Chondrocyte (in vitro differentiated cells): Measurements from ENCODE around the gene DAB2IP. TPM values are rescaled to one million over a fixed set of nuclear protein-coding genes. Genes with fewer than 3 reads are reported as not detected.

Source experiments
- DNase-seq: peaks from one replicate; pipeline ENCODE4 v3.0.0; 2021; ENCODE audit warnings: mixed read lengths, low spot score
- H3K27ac Mint-ChIP-seq: one replicate; pipeline ENCODE4 v1.8.0; 2021; ENCODE audit warnings: mild to moderate bottlenecking, moderate library complexity, mixed read lengths; ENCODE audit not compliant: unreplicated experiment
- H3K27me3 Mint-ChIP-seq: 2 replicates; pipeline ENCODE4 v1.8.0; 2021; ENCODE audit warnings: low read depth, mixed read lengths
- H3K36me3 Mint-ChIP-seq: 2 replicates; pipeline ENCODE4 v1.8.0; 2021; ENCODE audit warnings: low read depth, mixed read lengths
- H3K4me1 Mint-ChIP-seq: 2 replicates; pipeline ENCODE4 v1.8.0; 2021; ENCODE audit warnings: low read depth, mild to moderate bottlenecking, mixed read lengths
- H3K4me3 Mint-ChIP-seq: one replicate; pipeline ENCODE4 v1.8.0; 2021; ENCODE audit warnings: mild to moderate bottlenecking, moderate library complexity, mixed read lengths; ENCODE audit not compliant: unreplicated experiment
- H3K9me3 Mint-ChIP-seq: 2 replicates; pipeline ENCODE4 v1.8.0; 2021; ENCODE audit warnings: low read depth, mixed read lengths
- total RNA-seq: library from RNA; stranded (reverse); gene quantifications from 3 replicates; pipeline ENCODE4 v1.2.1, GENCODE V29; 2021
- TF ChIP-seq, protein P1 (sequence below): fragments of 200-600 bp; sonication (generic); IDR thresholded peaks from 2 replicates; pipeline ENCODE4 v1.5.0; 2021; ENCODE audit warnings: antibody characterized with exemption, mild to moderate bottlenecking, moderate library complexity

The DAB2IP gene
- total RNA-seq, 1 donor from 2014 or later, result 58.5 TPM

- TF ChIP-seq, protein P1, sequence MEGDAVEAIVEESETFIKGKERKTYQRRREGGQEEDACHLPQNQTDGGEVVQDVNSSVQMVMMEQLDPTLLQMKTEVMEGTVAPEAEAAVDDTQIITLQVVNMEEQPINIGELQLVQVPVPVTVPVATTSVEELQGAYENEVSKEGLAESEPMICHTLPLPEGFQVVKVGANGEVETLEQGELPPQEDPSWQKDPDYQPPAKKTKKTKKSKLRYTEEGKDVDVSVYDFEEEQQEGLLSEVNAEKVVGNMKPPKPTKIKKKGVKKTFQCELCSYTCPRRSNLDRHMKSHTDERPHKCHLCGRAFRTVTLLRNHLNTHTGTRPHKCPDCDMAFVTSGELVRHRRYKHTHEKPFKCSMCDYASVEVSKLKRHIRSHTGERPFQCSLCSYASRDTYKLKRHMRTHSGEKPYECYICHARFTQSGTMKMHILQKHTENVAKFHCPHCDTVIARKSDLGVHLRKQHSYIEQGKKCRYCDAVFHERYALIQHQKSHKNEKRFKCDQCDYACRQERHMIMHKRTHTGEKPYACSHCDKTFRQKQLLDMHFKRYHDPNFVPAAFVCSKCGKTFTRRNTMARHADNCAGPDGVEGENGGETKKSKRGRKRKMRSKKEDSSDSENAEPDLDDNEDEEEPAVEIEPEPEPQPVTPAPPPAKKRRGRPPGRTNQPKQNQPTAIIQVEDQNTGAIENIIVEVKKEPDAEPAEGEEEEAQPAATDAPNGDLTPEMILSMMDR, result no peak
- Mint-ChIP-seq H3K36me3 (no peaks in the 10 kb centered on the region), H3K4me3 (no peak overlapping the region), H3K27ac (peak overlapping the region; percentile 38), H3K27me3 (no peaks in the 10 kb centered on the region), H3K9me3 (no peaks in the 10 kb centered on the region), H3K4me1 (peaks cover 36% of the 10 kb centered on the region)
- no peak for DNase-seq
These were observed 13.7 kb upstream of the DAB2IP start for GRCh38 chr9:121637713-121638220.

GRCh38 chr9:121638399-121638798, 13.0 kb upstream of the DAB2IP start:
- Mint-ChIP-seq H3K4me3 (no peak overlapping the region), H3K9me3 (no peaks in the 10 kb centered on the region), H3K27ac (no peak overlapping the region), H3K27me3 (no peaks in the 10 kb centered on the region), H3K4me1 (peaks cover 36% of the 10 kb centered on the region), H3K36me3 (no peaks in the 10 kb centered on the region)
- no peak for DNase-seq
- TF ChIP-seq, protein P1, result no peak

DNA sequence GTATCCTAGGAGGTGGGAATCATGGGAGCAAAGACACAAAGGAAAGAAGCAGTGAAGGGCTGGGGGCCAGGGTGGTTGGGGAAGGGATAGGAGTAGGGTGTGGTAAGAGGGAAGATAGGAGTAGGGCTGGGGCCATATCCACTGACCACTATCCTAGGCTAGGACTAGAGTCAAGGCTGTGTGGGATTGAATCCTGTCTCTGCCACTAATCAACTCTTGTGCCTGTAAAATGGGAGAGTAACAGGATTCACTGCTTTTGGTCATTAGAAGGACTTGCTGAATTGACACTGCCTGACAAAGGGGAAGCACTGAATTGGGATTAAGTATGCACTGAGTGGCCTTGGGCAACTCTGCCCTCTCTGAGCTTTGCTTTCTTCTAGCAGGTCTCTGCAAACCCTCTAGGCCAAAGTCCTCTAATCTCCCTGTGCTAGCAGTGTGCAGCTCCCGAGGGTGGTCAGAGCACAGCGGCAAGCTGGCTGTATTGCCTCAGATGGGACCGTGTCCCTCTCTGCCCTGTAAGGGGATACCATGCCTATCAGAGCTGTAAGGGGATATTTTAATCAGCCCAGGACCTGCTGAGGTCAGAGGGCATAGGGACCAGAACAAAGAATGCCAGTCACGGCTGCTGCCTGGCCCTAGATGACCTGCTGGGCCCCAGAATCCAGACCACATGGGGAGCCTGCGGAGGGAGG, 12.4 kb upstream of the DAB2IP start:
- DNase-seq, result no peak
- TF ChIP-seq, protein P1, result no peak
- Mint-ChIP-seq H3K27ac (no peak overlapping the region), H3K4me1 (peaks cover 36% of the 10 kb centered on the region), H3K9me3 (no peaks in the 10 kb centered on the region), H3K27me3 (no peaks in the 10 kb centered on the region), H3K36me3 (no peaks in the 10 kb centered on the region), H3K4me3 (no peak overlapping the region)

DNA sequence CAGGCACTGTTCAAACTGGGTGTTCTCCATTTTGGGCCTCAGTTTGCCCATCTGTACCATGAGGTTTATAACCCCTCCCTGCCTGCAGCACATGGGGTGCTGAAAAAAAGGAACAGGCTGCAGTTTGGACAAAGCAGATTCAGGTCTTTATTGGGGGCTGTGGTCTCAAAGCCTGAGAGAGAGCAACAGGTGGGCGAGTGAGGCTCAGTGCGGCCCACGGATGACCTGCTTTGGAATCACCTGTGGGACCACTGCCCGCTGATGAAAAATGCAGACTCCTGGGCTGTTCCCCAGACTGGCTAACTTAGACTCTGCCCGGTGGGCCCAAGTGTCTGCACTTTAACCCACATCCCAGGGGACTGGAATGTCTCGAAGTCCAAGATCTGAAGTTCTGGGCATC, 11.8 kb upstream of the DAB2IP start:
- TF ChIP-seq, protein P1, result no peak
- Mint-ChIP-seq H3K27ac (no peak overlapping the region), H3K9me3 (no peaks in the 10 kb centered on the region), H3K36me3 (no peaks in the 10 kb centered on the region), H3K27me3 (no peaks in the 10 kb centered on the region), H3K4me3 (no peak overlapping the region), H3K4me1 (peaks cover 36% of the 10 kb centered on the region)
- no peak for DNase-seq

GRCh38 chr9:121640076-121640475, 11.4 kb upstream of the DAB2IP start:
- no peak overlapping the region for H3K27ac Mint-ChIP-seq
- TF ChIP-seq, protein P1, result peak; percentile 74
- DNase-seq, result no peak
- H3K4me3 Mint-ChIP-seq, result no peak overlapping the region
- no peaks in the 10 kb centered on the region for H3K36me3 Mint-ChIP-seq
- H3K27me3 Mint-ChIP-seq, result no peaks in the 10 kb centered on the region
- H3K9me3 Mint-ChIP-seq, result no peaks in the 10 kb centered on the region
- peaks cover 35% of the 10 kb centered on the region for H3K4me1 Mint-ChIP-seq
